Calu3 (cell line): Measurements from ENCODE around the gene BARHL1. TPM values are rescaled to one million over a fixed set of nuclear protein-coding genes. Genes with fewer than 3 reads are reported as not detected.

Experiments
- BruUV-seq: library from RNA; stranded (reverse); fragments of 400-500 nt; replicated peaks from 2 replicates; lab custom pipeline; 2021; lab: Mats Ljungman, UMichigan
- CTCF ChIA-PET: fragments of 300-600 bp; sonication (Branson Sonifier 250); formaldehyde crosslinking; loops from one replicate; lab custom pipeline; 2022; ENCODE audit warnings: antibody characterized with exemption; lab: Charles Lee
- DNase-seq: peaks from one replicate; pipeline ENCODE4 v3.0.0; 2022
- H3K27ac Mint-ChIP-seq: one replicate; pipeline ENCODE4 v1.8.0; 2022; ENCODE audit warnings: mixed read lengths; ENCODE audit not compliant: unreplicated experiment
- H3K27me3 Mint-ChIP-seq: one replicate; pipeline ENCODE4 v1.8.0; 2022; ENCODE audit warnings: mixed read lengths; ENCODE audit not compliant: unreplicated experiment
- H3K36me3 Mint-ChIP-seq: one replicate; pipeline ENCODE4 v1.8.0; 2022; ENCODE audit warnings: mild to moderate bottlenecking, moderate library complexity, mixed read lengths; ENCODE audit not compliant: insufficient read depth, unreplicated experiment
- H3K4me1 Mint-ChIP-seq: one replicate; pipeline ENCODE4 v1.8.0; 2022; ENCODE audit warnings: mild to moderate bottlenecking, low read depth, mixed read lengths; ENCODE audit not compliant: unreplicated experiment
- H3K4me3 Mint-ChIP-seq: one replicate; pipeline ENCODE4 v1.8.0; 2022; ENCODE audit warnings: mild to moderate bottlenecking, low read depth, moderate library complexity, mixed read lengths; ENCODE audit not compliant: unreplicated experiment
- H3K9me3 Mint-ChIP-seq: one replicate; pipeline ENCODE4 v1.8.0; 2022; ENCODE audit warnings: low read depth, mixed read lengths; ENCODE audit not compliant: unreplicated experiment
- CTCF ChIP-seq: fragments of 200-600 bp; IDR thresholded peaks from one replicate; pipeline ENCODE4 v1.8.0; 2022; ENCODE audit warnings: antibody characterized with exemption; ENCODE audit not compliant: unreplicated experiment
- intact Hi-C: fragments of 100-400 bp; cut with micrococcal nuclease; formaldehyde crosslinking; loops from one replicate; pipeline ENCODE4 v1.10.0; 2022; ENCODE audit not compliant: unreplicated experiment
- total RNA-seq: library from RNA; stranded (reverse); gene quantifications from 2 replicates; pipeline ENCODE4 v1.2.3, GENCODE V29; 2022

BARHL1 gene
- total RNA-seq, 1 experiment from 2014 or later, result not detected

GRCh38 chr9:132572921-132573320, 9.5 kb upstream of the BARHL1 start:
- peak; percentile 21 for DNase-seq
- no peak overlapping the region for H3K4me3 Mint-ChIP-seq

GRCh38 chr9:132575005-132575609, 7.3 kb upstream of the BARHL1 start:
- peaks cover 41% of the 10 kb centered on the region for H3K27me3 Mint-ChIP-seq
- DNase-seq, result peak; percentile 84
- TF ChIP-seq CTCF, result peak; percentile 87

More at GRCh38 chr9:132572921-132573320, 9.5 kb upstream of the BARHL1 start:
- no peak for TF ChIP-seq CTCF
- BruUV-seq, result no TSS peak
- Mint-ChIP-seq H3K27me3 (peaks cover 25% of the 10 kb centered on the region), H3K9me3 (no peaks in the 10 kb centered on the region), H3K4me1 (peaks cover 15% of the 10 kb centered on the region), H3K36me3 (peaks cover 4% of the 10 kb centered on the region), H3K27ac (peak overlapping the region; percentile 50)
- CTCF ChIA-PET, result no interaction called here
- intact Hi-C loops, result no loop called here

GRCh38 chr9:132575811-132576210, 6.6 kb upstream of the BARHL1 start:
- no peak overlapping the region for H3K4me3 Mint-ChIP-seq
- peaks cover 8% of the 10 kb centered on the region for H3K4me1 Mint-ChIP-seq
- H3K27ac Mint-ChIP-seq, result no peak overlapping the region
- H3K36me3 Mint-ChIP-seq, result peaks cover 4% of the 10 kb centered on the region
- H3K9me3 Mint-ChIP-seq, result no peaks in the 10 kb centered on the region
- CTCF ChIA-PET, result no interaction called here
- TF ChIP-seq CTCF, result no peak
- H3K27me3 Mint-ChIP-seq, result peaks cover 41% of the 10 kb centered on the region
- DNase-seq, result no peak
- BruUV-seq, result no TSS peak
- intact Hi-C loops, result loop anchor here (2.0 to 5.0 kb wide), 2 partner anchors 69 to 164 kb away; partner anchors contain the start of gene CFAP77

More at GRCh38 chr9:132575005-132575609, 7.3 kb upstream of the BARHL1 start:
- Mint-ChIP-seq H3K9me3 (no peaks in the 10 kb centered on the region), H3K4me3 (no peak overlapping the region), H3K27ac (no peak overlapping the region), H3K4me1 (peaks cover 10% of the 10 kb centered on the region), H3K36me3 (peaks cover 4% of the 10 kb centered on the region)
- intact Hi-C loops, result loop anchor here (2.0 to 5.0 kb wide), 2 partner anchors 68 to 163 kb away; partner anchors contain the start of gene CFAP77
- BruUV-seq, result no TSS peak
- CTCF ChIA-PET, result no interaction called here

- peaks cover 4% of the 10 kb centered on the region for H3K36me3 Mint-ChIP-seq
- TF ChIP-seq CTCF, result no peak
- BruUV-seq, result no TSS peak
- H3K4me3 Mint-ChIP-seq, result no peak overlapping the region
- no peak overlapping the region for H3K27ac Mint-ChIP-seq
- DNase-seq, result no peak
- H3K4me1 Mint-ChIP-seq, result peaks cover 8% of the 10 kb centered on the region
- CTCF ChIA-PET, result interaction anchor here (0.7 kb wide), 1 partner anchor 31 kb away, joined by 11 read pairs; no protein-coding TSS in a partner anchor
- peaks cover 52% of the 10 kb centered on the region for H3K27me3 Mint-ChIP-seq
- intact Hi-C loops, result loop anchor here (5.0 kb wide), 1 partner anchor 165 kb away; the partner anchor contains the start of gene CFAP77
- H3K9me3 Mint-ChIP-seq, result no peaks in the 10 kb centered on the region
Measured at GRCh38 chr9:132577119-132577518, 5.3 kb upstream of the BARHL1 start.
